ENCODE measurements around the gene NMUR1. TPM values are rescaled to one million over a fixed set of nuclear protein-coding genes. Genes with fewer than 3 reads are reported as not detected.

Gene NMUR1
- total RNA-seq, 2 donors from 2014 or later: 0.07 to 0.29 TPM

DNA sequence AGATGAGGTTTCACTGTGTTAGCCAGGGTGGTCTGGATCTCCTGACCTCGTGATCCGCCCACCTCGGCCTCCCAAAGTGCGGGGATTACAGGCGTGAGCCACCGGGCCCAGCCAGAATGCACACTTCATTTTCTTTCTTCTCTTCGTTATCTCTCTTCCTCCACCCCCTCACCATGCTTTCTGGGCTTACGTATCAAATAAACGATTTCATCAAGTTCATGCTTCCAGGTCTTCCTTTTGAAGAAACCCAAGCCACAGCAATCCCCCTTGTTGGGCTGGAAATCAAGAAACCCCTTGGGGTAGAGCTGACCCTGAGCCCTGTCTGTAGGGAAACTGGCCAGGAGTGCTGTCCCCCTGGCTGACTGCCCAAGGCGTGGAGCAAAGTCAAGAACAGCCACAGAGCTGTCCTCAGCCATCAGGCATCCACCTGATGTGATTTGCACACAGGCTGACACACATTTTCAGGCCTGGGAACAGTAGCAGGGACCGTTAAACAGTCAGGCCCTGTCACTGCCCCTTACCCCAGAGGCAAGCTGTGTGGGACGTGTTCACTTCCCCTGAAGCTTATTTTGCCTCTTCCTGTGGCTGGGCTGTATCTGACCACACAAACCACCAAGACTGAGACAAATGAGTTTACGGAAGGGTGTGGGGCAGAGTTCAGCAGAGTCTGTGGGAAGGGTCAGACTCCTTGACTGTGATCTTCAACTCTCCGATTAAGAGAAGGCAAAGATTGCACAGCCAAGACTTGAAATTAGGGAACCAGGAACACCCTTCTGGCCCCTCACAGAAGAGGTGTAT is 15.1 kb upstream of the NMUR1 start:
- peak overlapping the region; percentile 38 for H3K27ac ChIP-seq (ENCODE audit: low read depth, low read length)
- no peaks in the 10 kb centered on the region for H3K36me3 ChIP-seq (ENCODE audit: control insufficient read depth, insufficient read depth, low read length)
- Mint-ChIP-seq H3K27me3 (ENCODE audit: insufficient read depth) (peaks cover 2% of the 10 kb centered on the region), H3K4me1 (no peaks in the 10 kb centered on the region), H3K4me3 (no peak overlapping the region), H3K36me3 (ENCODE audit: low read depth) (no peaks in the 10 kb centered on the region), H3K9me3 (peaks cover 14% of the 10 kb centered on the region), H3K27ac (no peak overlapping the region)
- TF ChIP-seq, protein P1, sequence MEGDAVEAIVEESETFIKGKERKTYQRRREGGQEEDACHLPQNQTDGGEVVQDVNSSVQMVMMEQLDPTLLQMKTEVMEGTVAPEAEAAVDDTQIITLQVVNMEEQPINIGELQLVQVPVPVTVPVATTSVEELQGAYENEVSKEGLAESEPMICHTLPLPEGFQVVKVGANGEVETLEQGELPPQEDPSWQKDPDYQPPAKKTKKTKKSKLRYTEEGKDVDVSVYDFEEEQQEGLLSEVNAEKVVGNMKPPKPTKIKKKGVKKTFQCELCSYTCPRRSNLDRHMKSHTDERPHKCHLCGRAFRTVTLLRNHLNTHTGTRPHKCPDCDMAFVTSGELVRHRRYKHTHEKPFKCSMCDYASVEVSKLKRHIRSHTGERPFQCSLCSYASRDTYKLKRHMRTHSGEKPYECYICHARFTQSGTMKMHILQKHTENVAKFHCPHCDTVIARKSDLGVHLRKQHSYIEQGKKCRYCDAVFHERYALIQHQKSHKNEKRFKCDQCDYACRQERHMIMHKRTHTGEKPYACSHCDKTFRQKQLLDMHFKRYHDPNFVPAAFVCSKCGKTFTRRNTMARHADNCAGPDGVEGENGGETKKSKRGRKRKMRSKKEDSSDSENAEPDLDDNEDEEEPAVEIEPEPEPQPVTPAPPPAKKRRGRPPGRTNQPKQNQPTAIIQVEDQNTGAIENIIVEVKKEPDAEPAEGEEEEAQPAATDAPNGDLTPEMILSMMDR (conservative IDR thresholded peaks at IDR 0.05): no peak
- H3K9ac ChIP-seq (ENCODE audit: extremely low read depth, low read length, poor library complexity, severe bottlenecking): no peak overlapping the region
- no peaks in the 10 kb centered on the region for H3K9me3 ChIP-seq (ENCODE audit: control insufficient read depth, low read length)
- H3K27me3 ChIP-seq (ENCODE audit: control insufficient read depth, insufficient read depth, low read length, poor library complexity, severe bottlenecking): no peaks in the 10 kb centered on the region
- H3K4me3 ChIP-seq (ENCODE audit: low read length): no peak overlapping the region
- DNase-seq: no peak
- 94 to 97% methylated on average over 11 to 14 of the region's 14 CpGs for WGBS, 2 experiments (ENCODE audit: insufficient coverage in 1 of 2, insufficient read length in 1 of 2)
- no peaks in the 10 kb centered on the region for H3K4me1 ChIP-seq (ENCODE audit: control insufficient read depth, insufficient read depth, low read length)

DNA sequence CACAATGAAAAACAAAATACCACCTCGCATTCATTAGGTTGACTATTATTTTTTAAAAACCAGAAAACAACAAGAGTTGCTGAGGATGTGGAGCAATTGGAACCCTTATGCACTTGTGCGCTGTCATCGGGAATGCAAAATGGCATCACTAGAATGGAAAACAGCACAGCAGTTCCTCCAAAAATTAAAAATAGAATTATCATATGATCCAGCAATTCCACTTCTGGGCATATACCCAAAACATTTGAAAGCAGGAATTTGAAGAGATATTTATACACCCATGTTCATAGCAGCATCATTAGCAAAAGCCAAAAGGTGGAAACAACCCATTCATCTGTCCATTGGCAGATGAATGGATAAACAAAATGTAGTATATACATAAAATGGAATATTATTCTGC is 11.9 kb upstream of the NMUR1 start:
- DNase-seq: no peak
- no peaks in the 10 kb centered on the region for H3K27me3 ChIP-seq (ENCODE audit: control insufficient read depth, insufficient read depth, low read length, poor library complexity, severe bottlenecking)
- Mint-ChIP-seq H3K4me3 (no peak overlapping the region), H3K4me1 (peaks cover 12% of the 10 kb centered on the region), H3K27ac (no peak overlapping the region), H3K27me3 (ENCODE audit: insufficient read depth) (peaks cover 13% of the 10 kb centered on the region), H3K9me3 (peaks cover 12% of the 10 kb centered on the region), H3K36me3 (ENCODE audit: low read depth) (no peaks in the 10 kb centered on the region)
- TF ChIP-seq, protein P1 (conservative IDR thresholded peaks at IDR 0.05): no peak
- WGBS, 2 experiments (ENCODE audit: insufficient coverage in 1 of 2, insufficient read length in 1 of 2): 93 to 100% methylated on average over 3 of the region's 3 CpGs
- no peaks in the 10 kb centered on the region for H3K9me3 ChIP-seq (ENCODE audit: control insufficient read depth, low read length)
- no peaks in the 10 kb centered on the region for H3K36me3 ChIP-seq (ENCODE audit: control insufficient read depth, insufficient read depth, low read length)
- no peaks in the 10 kb centered on the region for H3K4me1 ChIP-seq (ENCODE audit: control insufficient read depth, insufficient read depth, low read length)
- no peak overlapping the region for H3K9ac ChIP-seq (ENCODE audit: extremely low read depth, low read length, poor library complexity, severe bottlenecking)
- H3K4me3 ChIP-seq (ENCODE audit: low read length): no peak overlapping the region
- H3K27ac ChIP-seq (ENCODE audit: low read depth, low read length): no peak overlapping the region

DNA sequence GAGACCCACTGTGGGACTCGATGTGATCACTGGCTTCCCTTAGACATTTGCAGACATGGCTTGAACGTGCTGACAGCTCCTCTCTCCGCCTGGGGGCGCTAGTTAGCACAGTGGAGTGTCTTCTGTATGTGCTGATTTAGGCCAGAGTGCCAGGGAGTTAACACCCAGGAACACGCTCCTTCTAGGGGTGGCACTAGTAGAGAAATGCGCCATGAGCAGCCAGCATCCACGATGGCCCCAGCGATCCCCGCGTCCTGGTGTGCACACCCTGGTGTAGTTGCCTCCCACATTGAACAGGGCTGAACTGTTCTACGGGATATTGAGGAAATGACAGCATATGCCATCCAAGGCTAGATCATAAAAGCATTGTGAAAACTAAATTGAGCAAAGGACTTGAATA is 11.4 kb upstream of the NMUR1 start:
- no peaks in the 10 kb centered on the region for H3K36me3 Mint-ChIP-seq (ENCODE audit: low read depth)
- peaks cover 12% of the 10 kb centered on the region for H3K9me3 Mint-ChIP-seq
- TF ChIP-seq, protein P1 (conservative IDR thresholded peaks at IDR 0.05): peak; percentile 77
- H3K4me3 Mint-ChIP-seq: no peak overlapping the region
- no peaks in the 10 kb centered on the region for H3K27me3 ChIP-seq (ENCODE audit: control insufficient read depth, insufficient read depth, low read length, poor library complexity, severe bottlenecking)
- WGBS, 2 experiments (ENCODE audit: insufficient coverage in 1 of 2, insufficient read length in 1 of 2): 64 to 72% methylated on average over 9 to 11 of the region's 11 CpGs
- H3K27me3 Mint-ChIP-seq (ENCODE audit: insufficient read depth): peaks cover 13% of the 10 kb centered on the region
- no peak overlapping the region for H3K9ac ChIP-seq (ENCODE audit: extremely low read depth, low read length, poor library complexity, severe bottlenecking)
- no peak overlapping the region for H3K4me3 ChIP-seq (ENCODE audit: low read length)
- H3K27ac Mint-ChIP-seq: no peak overlapping the region
- H3K9me3 ChIP-seq (ENCODE audit: control insufficient read depth, low read length): no peaks in the 10 kb centered on the region
- no peak overlapping the region for H3K27ac ChIP-seq (ENCODE audit: low read depth, low read length)
- H3K4me1 ChIP-seq (ENCODE audit: control insufficient read depth, insufficient read depth, low read length): no peaks in the 10 kb centered on the region
- peaks cover 12% of the 10 kb centered on the region for H3K4me1 Mint-ChIP-seq
- no peaks in the 10 kb centered on the region for H3K36me3 ChIP-seq (ENCODE audit: control insufficient read depth, insufficient read depth, low read length)
- peak; percentile 90 for DNase-seq

Measured in endodermal cell (in vitro differentiated cells).